Erythroblast (primary cell): ENCODE data around the gene MLIP.

Experiments used
- GATA1 ChIP-seq: IDR thresholded peaks from 2 replicates; pipeline ENCODE4 v1.6.1; 2011; ENCODE audit warnings: low read depth, mild to moderate bottlenecking, control low read depth, low read length, moderate library complexity
- POLR2A ChIP-seq: IDR thresholded peaks from 2 replicates; pipeline ENCODE4 v1.6.1; 2011; ENCODE audit warnings: mild to moderate bottlenecking, low read length

DNA sequence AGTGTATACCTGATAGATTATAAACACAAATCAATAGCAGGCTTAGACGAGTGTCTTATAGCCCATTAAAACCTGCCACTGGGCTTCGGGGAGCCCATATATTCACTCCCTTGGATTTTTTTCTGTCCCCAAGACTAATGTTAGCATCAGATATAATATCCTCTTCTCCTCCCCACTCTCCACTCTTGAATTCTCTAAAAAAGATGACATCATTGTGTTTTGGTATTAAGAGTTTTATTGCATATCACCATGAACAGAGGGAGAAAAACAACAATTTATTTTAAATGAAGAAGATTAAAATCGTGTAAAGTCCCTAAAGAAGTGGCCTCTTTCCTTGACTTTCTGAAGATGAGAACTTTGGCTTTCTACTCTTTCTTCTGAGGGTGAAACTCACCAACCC lies 84.4 kb downstream of the MLIP start:
- no peak for TF ChIP-seq POLR2A
- no peak for TF ChIP-seq GATA1
